H9 (cell line): ENCODE data around the gene PTPRS. TPM values are rescaled to one million over a fixed set of nuclear protein-coding genes. Genes with fewer than 3 reads are reported as not detected.

Experiments used
- DNase-seq: peaks from one replicate; pipeline ENCODE4 v3.0.0-alpha.2; 2017
- H2AFZ ChIP-seq: one replicate; pipeline ENCODE4 v1.6.1; 2013; ENCODE audit warnings: mild to moderate bottlenecking, low read length, control low read depth, moderate library complexity
- H2AK5ac ChIP-seq: 2 replicates; pipeline ENCODE4 v1.6.1; 2013; ENCODE audit warnings: low read length, control low read depth, mixed read lengths; ENCODE audit not compliant: insufficient read length
- H2BK120ac ChIP-seq: one replicate; pipeline ENCODE4 v1.6.1; 2013; ENCODE audit warnings: low read depth, mild to moderate bottlenecking, low read length, control low read depth, inconsistent platforms; ENCODE audit not compliant: poor library complexity, severe bottlenecking
- H2BK12ac ChIP-seq: 2 replicates; pipeline ENCODE4 v1.6.1; 2013; ENCODE audit warnings: low read length, control low read depth, mixed read lengths, low read depth; ENCODE audit not compliant: insufficient read length
- H2BK15ac ChIP-seq: 2 replicates; pipeline ENCODE4 v1.6.1; 2013; ENCODE audit warnings: low read depth, low read length, control low read depth
- H2BK20ac ChIP-seq: one replicate; pipeline ENCODE4 v1.6.1; 2013; ENCODE audit warnings: low read depth, mild to moderate bottlenecking, low read length, control low read depth, inconsistent platforms; ENCODE audit not compliant: poor library complexity, severe bottlenecking
- H2BK5ac ChIP-seq: 2 replicates; pipeline ENCODE4 v1.6.1; 2013; ENCODE audit warnings: low read length, control low read depth, mixed read lengths; ENCODE audit not compliant: insufficient read length
- H3K14ac ChIP-seq: 2 replicates; pipeline ENCODE4 v1.6.1; 2013; ENCODE audit warnings: low read length, control low read depth; ENCODE audit not compliant: insufficient read depth
- H3K18ac ChIP-seq: 2 replicates; pipeline ENCODE4 v1.6.1; 2013; ENCODE audit warnings: low read depth, mild to moderate bottlenecking, mixed read lengths, low read length, control low read depth; ENCODE audit not compliant: insufficient read length
- H3K23ac ChIP-seq: 2 replicates; pipeline ENCODE4 v1.6.1; 2013; ENCODE audit warnings: low read length, control low read depth, mixed read lengths, low read depth; ENCODE audit not compliant: insufficient read length
- H3K23me2 ChIP-seq: 2 replicates; pipeline ENCODE4 v1.6.1; 2013; ENCODE audit warnings: low read depth, mild to moderate bottlenecking, mixed read lengths, low read length, control low read depth; ENCODE audit not compliant: insufficient read length, poor library complexity, severe bottlenecking
- H3K27ac ChIP-seq: 2 replicates; pipeline ENCODE4 v1.5.1; 2013; ENCODE audit warnings: low read length, control low read depth, mixed read lengths, low read depth; ENCODE audit not compliant: insufficient read length
- H3K27me3 ChIP-seq: 2 replicates; pipeline ENCODE4 v1.6.1; 2013; ENCODE audit warnings: low read length, control low read depth, inconsistent platforms; ENCODE audit not compliant: insufficient read depth
- H3K4ac ChIP-seq: 2 replicates; pipeline ENCODE4 v1.6.1; 2013; ENCODE audit warnings: low read depth, mild to moderate bottlenecking, control low read depth, inconsistent platforms, low read length, moderate library complexity
- H3K4me1 ChIP-seq: 2 replicates; pipeline ENCODE4 v1.6.1; 2013; ENCODE audit warnings: low read length, control low read depth, inconsistent platforms; ENCODE audit not compliant: insufficient read depth
- H3K4me2 ChIP-seq: 2 replicates; pipeline ENCODE4 v1.6.1; 2013; ENCODE audit warnings: low read length, control low read depth, mixed read lengths; ENCODE audit not compliant: insufficient read length, insufficient read depth
- H3K56ac ChIP-seq: 2 replicates; pipeline ENCODE4 v1.6.1; 2013; ENCODE audit warnings: low read depth, mild to moderate bottlenecking, mixed read lengths, low read length, control low read depth; ENCODE audit not compliant: insufficient read length
- H3K79me1 ChIP-seq: 2 replicates; pipeline ENCODE4 v1.6.1; 2013; ENCODE audit warnings: low read depth, mild to moderate bottlenecking, moderate library complexity, low read length, control low read depth, inconsistent platforms; ENCODE audit not compliant: insufficient read depth, poor library complexity, severe bottlenecking
- H3K79me2 ChIP-seq: 2 replicates; pipeline ENCODE4 v1.6.1; 2013; ENCODE audit warnings: low read length, control low read depth, inconsistent platforms; ENCODE audit not compliant: insufficient read depth
- H3K9ac ChIP-seq: 2 replicates; pipeline ENCODE4 v1.6.1; 2013; ENCODE audit warnings: low read length, control low read depth, mixed read lengths; ENCODE audit not compliant: insufficient read length; ENCODE audit errors: extremely low read depth
- H3K9me3 ChIP-seq: one replicate; pipeline ENCODE4 v1.6.1; 2013; ENCODE audit warnings: low read depth, low read length, inconsistent platforms; ENCODE audit not compliant: control insufficient read depth
- H3T11ph ChIP-seq: one replicate; pipeline ENCODE4 v1.6.1; 2013; ENCODE audit warnings: mild to moderate bottlenecking, low read length, control low read depth, inconsistent platforms
- H4K20me1 ChIP-seq: one replicate; pipeline ENCODE4 v1.6.1; 2013; ENCODE audit not compliant: control insufficient read depth, insufficient read length, insufficient read depth
- H4K5ac ChIP-seq: 2 replicates; pipeline ENCODE4 v1.6.1; 2013; ENCODE audit warnings: low read depth, mild to moderate bottlenecking, mixed read lengths, low read length, control low read depth; ENCODE audit not compliant: insufficient read length
- H4K8ac ChIP-seq: replicated peaks from 2 replicates; pipeline ENCODE4 v1.6.1; 2013; ENCODE audit warnings: low read length, control low read depth, mixed read lengths, low read depth; ENCODE audit not compliant: insufficient read length
- H4K91ac ChIP-seq: 2 replicates; pipeline ENCODE4 v1.6.1; 2013; ENCODE audit warnings: low read depth, mild to moderate bottlenecking, moderate library complexity, mixed read lengths, low read length, control low read depth; ENCODE audit not compliant: insufficient read length
- H3K27ac Mint-ChIP-seq, 3 experiments: 2 replicates in 2 of 3; 3 replicates in 1 of 3; pipeline ENCODE4 v1.8.0; 2020 to 2021; ENCODE audit warnings: mixed read lengths in 3 of 3, mild to moderate bottlenecking in 1 of 3, moderate library complexity in 1 of 3
- H3K27me3 Mint-ChIP-seq: 2 replicates; pipeline ENCODE4 v1.8.0; 2021; ENCODE audit warnings: low read depth, mild to moderate bottlenecking, moderate library complexity, mixed read lengths
- H3K36me3 Mint-ChIP-seq, 3 experiments: 2 replicates in 2 of 3; 3 replicates in 1 of 3; pipeline ENCODE4 v1.8.0; 2020 to 2021; ENCODE audit warnings: low read depth in 3 of 3, mixed read lengths in 3 of 3; ENCODE audit not compliant: insufficient read depth in 1 of 3
- H3K4me1 Mint-ChIP-seq, 2 experiments: 2 replicates each; pipeline ENCODE4 v1.8.0; 2020; ENCODE audit warnings: mixed read lengths in 2 of 2
- H3K4me3 Mint-ChIP-seq, 2 experiments: 2 replicates in 1 of 2; 3 replicates in 1 of 2; pipeline ENCODE4 v1.8.0; 2020 to 2021; ENCODE audit warnings: mild to moderate bottlenecking in 2 of 2, mixed read lengths in 2 of 2, moderate library complexity in 1 of 2
- H3K9me3 Mint-ChIP-seq, 2 experiments: 2 replicates in 1 of 2; 3 replicates in 1 of 2; pipeline ENCODE4 v1.8.0; 2020; ENCODE audit warnings: mild to moderate bottlenecking in 2 of 2, mixed read lengths in 2 of 2, moderate library complexity in 1 of 2
- CTCF ChIP-seq: fragments of 200-600 bp; sonication (generic); conservative IDR thresholded peaks from 3 replicates; pipeline ENCODE4 v1.8.0; 2021; ENCODE audit warnings: antibody characterized with exemption, mild to moderate bottlenecking
- WGBS: extraction: QIAGEN DNeasy Blood & Tissue Kit; methylation state at CpG from one replicate; pipeline ENCODE4 v1.1.7; 2013; ENCODE audit warnings: missing lambda C conversion rate, low lambda C conversion rate, mixed read lengths; ENCODE audit not compliant: insufficient read length; ENCODE audit errors: extremely low coverage; 5-methylcytosine and 5-hydroxymethylcytosine counted together
- total RNA-seq: library from RNA; stranded (reverse); gene quantifications from 2 replicates; pipeline ENCODE4 v1.2.1, GENCODE V29; 2021

PTPRS gene
- total RNA-seq, 1 experiment from 2014 or later = 186 TPM

- H3K9me3 ChIP-seq = no peaks in the 10 kb centered on the region
- no peak overlapping the region for H2BK15ac ChIP-seq
- H3K23ac ChIP-seq = no peak overlapping the region
- H2BK20ac ChIP-seq = no peak overlapping the region
- no peak overlapping the region for H3K4me2 ChIP-seq
- WGBS = no CpG with 5 or more reads among the region's 3 CpGs
- Mint-ChIP-seq H3K27me3 (no peaks in the 10 kb centered on the region), H3K4me1 (peaks cover 7 to 18% of the 10 kb centered on the region in 2 experiments), H3K4me3 (no peak overlapping the region), H3K9me3 (no peaks in the 10 kb centered on the region), H3K27ac (no peak overlapping the region), H3K36me3 (peaks cover 16 to 31% (median 25%) of the 10 kb centered on the region in 3 experiments)
- H3K56ac ChIP-seq = no peak overlapping the region
- no peak for TF ChIP-seq CTCF
- no peak overlapping the region for H2BK120ac ChIP-seq
- H3K14ac ChIP-seq = no peak overlapping the region
- H3K27me3 ChIP-seq = no peaks in the 10 kb centered on the region
- no peak overlapping the region for H3K18ac ChIP-seq
- H3K79me1 ChIP-seq = peaks cover 14% of the 10 kb centered on the region
- DNase-seq = no peak
- no peaks in the 10 kb centered on the region for H3K23me2 ChIP-seq
- no peak overlapping the region for H4K5ac ChIP-seq
- H4K8ac ChIP-seq = no peak overlapping the region
- H3K9ac ChIP-seq = no peak overlapping the region
- no peak overlapping the region for H3T11ph ChIP-seq
- no peak overlapping the region for H3K4ac ChIP-seq
- no peak overlapping the region for H2BK5ac ChIP-seq
- no peak overlapping the region for H3K27ac ChIP-seq
- H2AK5ac ChIP-seq = no peak overlapping the region
- no peak overlapping the region for H4K91ac ChIP-seq
- H2AFZ ChIP-seq = no peak overlapping the region
- peaks cover 8% of the 10 kb centered on the region for H3K79me2 ChIP-seq
- no peak overlapping the region for H2BK12ac ChIP-seq
- H3K4me1 ChIP-seq = no peaks in the 10 kb centered on the region; the same call in 1 of the 2 replicates
- peaks cover 5% of the 10 kb centered on the region for H4K20me1 ChIP-seq
Observed at GRCh38 chr19:5324947-5325346, 15.7 kb downstream of the PTPRS start.
